MM.1S (cell line): Measurements from ENCODE around the gene PRKCE.

Source experiments
- DNase-seq: peaks from one replicate; pipeline ENCODE4 v3.0.0-alpha.2; 2015
- H2AFZ ChIP-seq: fragments of 300-600 bp; sonication (generic); 2 replicates; pipeline ENCODE4 v1.6.0; 2016; ENCODE audit warnings: antibody characterized with exemption, low read length
- H3F3A ChIP-seq: fragments of 300-600 bp; sonication (generic); 2 replicates; pipeline ENCODE4 v1.6.1; 2016; ENCODE audit warnings: mild to moderate bottlenecking, antibody characterized with exemption, low read length, moderate library complexity, mixed read lengths; ENCODE audit not compliant: insufficient read depth
- H3K27ac ChIP-seq: fragments of 300-600 bp; sonication (generic); 2 replicates; pipeline ENCODE4 v1.5.1; 2016; ENCODE audit warnings: mild to moderate bottlenecking, low read length
- H3K27me3 ChIP-seq: fragments of 300-600 bp; sonication (generic); replicated peaks from 2 replicates; pipeline ENCODE4 v1.6.0; 2016; ENCODE audit warnings: low read length; ENCODE audit not compliant: insufficient read depth
- H3K36me3 ChIP-seq: fragments of 300-600 bp; sonication (generic); replicated peaks from 2 replicates; pipeline ENCODE4 v1.6.1; 2016; ENCODE audit warnings: mild to moderate bottlenecking, low read length, mixed read lengths; ENCODE audit not compliant: insufficient read depth
- H3K4me1 ChIP-seq: fragments of 300-600 bp; sonication (generic); 2 replicates; pipeline ENCODE4 v1.6.1; 2016; ENCODE audit warnings: low read length, mixed read lengths
- H3K4me2 ChIP-seq: fragments of 300-600 bp; sonication (generic); 2 replicates; pipeline ENCODE4 v1.6.0; 2016; ENCODE audit warnings: low read depth, low read length
- H3K4me3 ChIP-seq: fragments of 300-600 bp; sonication (generic); 2 replicates; pipeline ENCODE4 v1.5.1; 2016; ENCODE audit warnings: low read length, mixed read lengths
- H3K79me2 ChIP-seq: fragments of 300-600 bp; sonication (generic); 2 replicates; pipeline ENCODE4 v1.6.1; 2016; ENCODE audit warnings: mixed run types, low read length, mixed read lengths
- H3K9ac ChIP-seq: fragments of 300-600 bp; sonication (generic); 2 replicates; pipeline ENCODE4 v1.6.1; 2016; ENCODE audit warnings: low read length, mixed read lengths
- H3K9me2 ChIP-seq: fragments of 300-600 bp; sonication (generic); replicated peaks from 2 replicates; pipeline ENCODE4 v1.6.1; 2016; ENCODE audit warnings: mild to moderate bottlenecking, low read length, mixed read lengths; ENCODE audit not compliant: insufficient read depth
- H3K9me3 ChIP-seq: fragments of 300-600 bp; sonication (generic); replicated peaks from 2 replicates; pipeline ENCODE4 v1.6.1; 2016; ENCODE audit warnings: mild to moderate bottlenecking, low read length, mixed read lengths; ENCODE audit not compliant: insufficient read depth
- H4K20me1 ChIP-seq: fragments of 300-600 bp; sonication (generic); 2 replicates; pipeline ENCODE4 v1.6.1; 2016; ENCODE audit warnings: mild to moderate bottlenecking, low read length, moderate library complexity, mixed read lengths; ENCODE audit not compliant: insufficient read depth
- EZH2 ChIP-seq: fragments of 300-600 bp; sonication (generic); optimal IDR thresholded peaks from 2 replicates; pipeline ENCODE3; 2017; ENCODE audit warnings: low read depth, mild to moderate bottlenecking, antibody characterized with exemption, low read length, mixed read lengths
- EZH2phosphoT487 ChIP-seq: fragments of 300-600 bp; sonication (generic); IDR thresholded peaks from 2 replicates; pipeline ENCODE4 v1.6.1; 2018; ENCODE audit warnings: antibody characterized with exemption, low read length
- TF ChIP-seq, protein P1 (sequence below): fragments of 300-600 bp; sonication (generic); IDR thresholded peaks from 2 replicates; pipeline ENCODE4 v1.5.1; 2016; ENCODE audit warnings: antibody characterized with exemption, low read length, mixed read lengths

Gene PRKCE

DNA sequence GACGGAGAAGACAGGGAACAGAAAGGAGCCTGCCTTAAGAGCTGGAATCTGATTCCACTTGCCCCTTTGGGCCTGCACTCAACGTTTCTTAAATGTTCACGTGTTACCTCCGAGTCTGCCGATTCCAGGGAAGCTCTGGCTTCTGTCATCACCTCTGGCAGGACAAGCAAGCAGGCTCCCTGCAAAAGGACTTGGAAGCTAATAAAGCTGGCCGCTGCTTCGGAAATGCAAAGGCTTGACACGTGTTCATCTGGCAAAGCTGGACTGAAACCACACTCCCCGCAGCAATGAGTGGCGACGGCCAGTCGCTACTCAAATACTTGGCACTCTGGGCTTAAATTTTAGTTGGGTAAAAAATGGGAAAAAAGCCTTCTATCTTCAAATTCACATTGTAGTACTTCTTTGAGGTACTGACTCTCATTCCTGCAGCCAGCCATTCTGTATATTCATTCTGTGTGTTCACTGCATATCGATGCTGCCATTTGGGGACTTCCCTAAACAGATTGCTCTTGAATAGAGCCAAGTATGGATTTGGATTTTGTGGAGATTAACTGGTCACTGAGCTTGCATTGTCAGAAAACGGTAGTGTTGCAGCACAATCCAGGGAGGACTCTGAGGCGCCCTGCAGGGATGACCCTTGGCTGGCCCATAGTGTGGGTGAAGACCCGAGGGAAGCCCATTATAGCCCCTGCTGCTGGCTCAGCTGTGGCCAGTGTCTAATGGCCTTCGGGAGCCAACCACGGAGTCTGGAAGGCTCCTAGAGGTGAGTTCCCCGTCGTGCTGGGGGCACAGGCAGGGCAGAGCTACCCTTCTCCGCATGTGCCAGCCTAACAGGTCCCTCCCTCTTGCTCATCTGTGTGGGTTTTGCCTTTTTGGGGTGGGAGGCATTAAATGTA lies 231.5 kb downstream of the PRKCE start:
- no peak overlapping the region for H3K9ac ChIP-seq
- H3K27me3 ChIP-seq: no peaks in the 10 kb centered on the region
- no peaks in the 10 kb centered on the region for H4K20me1 ChIP-seq
- no peaks in the 10 kb centered on the region for H3K36me3 ChIP-seq
- no peak overlapping the region for H2AFZ ChIP-seq
- no peaks in the 10 kb centered on the region for H3F3A ChIP-seq
- no peaks in the 10 kb centered on the region for H3K9me2 ChIP-seq
- H3K27ac ChIP-seq: no peak overlapping the region
- H3K4me3 ChIP-seq: no peak overlapping the region
- no peaks in the 10 kb centered on the region for H3K4me1 ChIP-seq
- no peak overlapping the region for H3K4me2 ChIP-seq
- TF ChIP-seq, protein P1, sequence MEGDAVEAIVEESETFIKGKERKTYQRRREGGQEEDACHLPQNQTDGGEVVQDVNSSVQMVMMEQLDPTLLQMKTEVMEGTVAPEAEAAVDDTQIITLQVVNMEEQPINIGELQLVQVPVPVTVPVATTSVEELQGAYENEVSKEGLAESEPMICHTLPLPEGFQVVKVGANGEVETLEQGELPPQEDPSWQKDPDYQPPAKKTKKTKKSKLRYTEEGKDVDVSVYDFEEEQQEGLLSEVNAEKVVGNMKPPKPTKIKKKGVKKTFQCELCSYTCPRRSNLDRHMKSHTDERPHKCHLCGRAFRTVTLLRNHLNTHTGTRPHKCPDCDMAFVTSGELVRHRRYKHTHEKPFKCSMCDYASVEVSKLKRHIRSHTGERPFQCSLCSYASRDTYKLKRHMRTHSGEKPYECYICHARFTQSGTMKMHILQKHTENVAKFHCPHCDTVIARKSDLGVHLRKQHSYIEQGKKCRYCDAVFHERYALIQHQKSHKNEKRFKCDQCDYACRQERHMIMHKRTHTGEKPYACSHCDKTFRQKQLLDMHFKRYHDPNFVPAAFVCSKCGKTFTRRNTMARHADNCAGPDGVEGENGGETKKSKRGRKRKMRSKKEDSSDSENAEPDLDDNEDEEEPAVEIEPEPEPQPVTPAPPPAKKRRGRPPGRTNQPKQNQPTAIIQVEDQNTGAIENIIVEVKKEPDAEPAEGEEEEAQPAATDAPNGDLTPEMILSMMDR: no peak
- TF ChIP-seq EZH2phosphoT487: no peak
- no peak for DNase-seq
- H3K9me3 ChIP-seq: no peaks in the 10 kb centered on the region
- H3K79me2 ChIP-seq: no peaks in the 10 kb centered on the region

DNA sequence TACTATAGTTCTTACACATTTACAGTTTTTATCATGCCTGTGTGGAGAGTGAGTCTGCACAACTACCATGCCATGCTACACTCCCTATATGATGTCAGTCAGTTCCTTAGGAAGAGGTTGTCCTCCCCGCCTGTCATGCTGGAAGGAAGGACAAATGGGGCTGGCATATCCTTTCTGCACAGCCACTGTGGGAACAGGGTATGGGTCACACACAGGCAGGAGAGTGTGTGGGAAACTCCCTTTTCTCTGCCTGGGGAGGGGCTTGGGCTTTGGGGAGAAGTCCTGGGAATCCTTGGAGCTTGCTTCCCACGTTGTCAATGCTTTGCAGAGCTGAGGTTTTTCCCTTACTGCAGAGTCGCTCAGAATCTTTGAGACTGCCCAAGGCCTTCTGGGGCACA lies 232.1 kb downstream of the PRKCE start:
- no peaks in the 10 kb centered on the region for H4K20me1 ChIP-seq
- no peaks in the 10 kb centered on the region for H3K36me3 ChIP-seq
- TF ChIP-seq EZH2phosphoT487 (no peak), EZH2 (no peak)
- TF ChIP-seq, protein P1: no peak
- H3K4me1 ChIP-seq: no peaks in the 10 kb centered on the region
- no peaks in the 10 kb centered on the region for H3F3A ChIP-seq
- no peak overlapping the region for H2AFZ ChIP-seq
- no peak for DNase-seq
- H3K9me3 ChIP-seq: no peaks in the 10 kb centered on the region
- no peaks in the 10 kb centered on the region for H3K79me2 ChIP-seq
- no peak overlapping the region for H3K4me3 ChIP-seq
- H3K4me2 ChIP-seq: no peak overlapping the region
- H3K27ac ChIP-seq: no peak overlapping the region
- H3K27me3 ChIP-seq: no peaks in the 10 kb centered on the region
- H3K9me2 ChIP-seq: no peaks in the 10 kb centered on the region
- H3K9ac ChIP-seq: no peak overlapping the region

- H3K4me1 ChIP-seq: no peaks in the 10 kb centered on the region
- H2AFZ ChIP-seq: no peak overlapping the region
- no peak for DNase-seq
- H3K4me3 ChIP-seq: no peak overlapping the region
- no peaks in the 10 kb centered on the region for H3K9me3 ChIP-seq
- H3K36me3 ChIP-seq: no peaks in the 10 kb centered on the region
- no peaks in the 10 kb centered on the region for H3K9me2 ChIP-seq
- H3K27ac ChIP-seq: no peak overlapping the region
- no peaks in the 10 kb centered on the region for H3K79me2 ChIP-seq
- no peak overlapping the region for H3K9ac ChIP-seq
- no peaks in the 10 kb centered on the region for H3F3A ChIP-seq
- TF ChIP-seq EZH2phosphoT487 (no peak), EZH2 (no peak)
- TF ChIP-seq, protein P1: no peak
- no peaks in the 10 kb centered on the region for H4K20me1 ChIP-seq
- no peak overlapping the region for H3K4me2 ChIP-seq
- no peaks in the 10 kb centered on the region for H3K27me3 ChIP-seq
Observed at GRCh38 chr2:45884126-45884525, 232.7 kb downstream of the PRKCE start.
